Effector memory CD8-positive, alpha-beta T cell (primary cell): ENCODE measurements around the gene CRYBA2.

Experiments
- ATAC-seq: fragments of 150-1000 bp; cut with Tn5 transposase; replicated peaks from 2 replicates; pipeline ENCODE4 v1.10.0; 2021; ENCODE audit warnings: mild to moderate bottlenecking, moderate library complexity
- DNase-seq, 3 experiments: peaks; one replicate each; pipeline ENCODE4 v3.0.0; 2021
- H3K27ac Mint-ChIP-seq, 2 donors: one replicate each; pipeline ENCODE4 v1.8.0; 2022; ENCODE audit warnings: mild to moderate bottlenecking in 2 of 2, mixed read lengths in 2 of 2, moderate library complexity in 2 of 2
- H3K27me3 Mint-ChIP-seq, 2 donors: one replicate each; pipeline ENCODE4 v1.8.0; 2022; ENCODE audit warnings: mixed read lengths in 2 of 2
- H3K36me3 Mint-ChIP-seq: one replicate; pipeline ENCODE4 v1.8.0; 2022; ENCODE audit warnings: mild to moderate bottlenecking, moderate library complexity, mixed read lengths; ENCODE audit not compliant: insufficient read depth
- H3K4me1 Mint-ChIP-seq, 2 donors: one replicate each; pipeline ENCODE4 v1.8.0; 2022; ENCODE audit warnings: low read depth in 2 of 2, mixed read lengths in 2 of 2
- H3K4me3 Mint-ChIP-seq, 2 donors: one replicate each; pipeline ENCODE4 v1.8.0; 2022; ENCODE audit warnings: mild to moderate bottlenecking in 2 of 2, mixed read lengths in 2 of 2, moderate library complexity in 2 of 2
- H3K9me3 Mint-ChIP-seq, 2 donors: one replicate each; pipeline ENCODE4 v1.8.0; 2022; ENCODE audit warnings: mixed read lengths in 2 of 2

The CRYBA2 gene

DNA sequence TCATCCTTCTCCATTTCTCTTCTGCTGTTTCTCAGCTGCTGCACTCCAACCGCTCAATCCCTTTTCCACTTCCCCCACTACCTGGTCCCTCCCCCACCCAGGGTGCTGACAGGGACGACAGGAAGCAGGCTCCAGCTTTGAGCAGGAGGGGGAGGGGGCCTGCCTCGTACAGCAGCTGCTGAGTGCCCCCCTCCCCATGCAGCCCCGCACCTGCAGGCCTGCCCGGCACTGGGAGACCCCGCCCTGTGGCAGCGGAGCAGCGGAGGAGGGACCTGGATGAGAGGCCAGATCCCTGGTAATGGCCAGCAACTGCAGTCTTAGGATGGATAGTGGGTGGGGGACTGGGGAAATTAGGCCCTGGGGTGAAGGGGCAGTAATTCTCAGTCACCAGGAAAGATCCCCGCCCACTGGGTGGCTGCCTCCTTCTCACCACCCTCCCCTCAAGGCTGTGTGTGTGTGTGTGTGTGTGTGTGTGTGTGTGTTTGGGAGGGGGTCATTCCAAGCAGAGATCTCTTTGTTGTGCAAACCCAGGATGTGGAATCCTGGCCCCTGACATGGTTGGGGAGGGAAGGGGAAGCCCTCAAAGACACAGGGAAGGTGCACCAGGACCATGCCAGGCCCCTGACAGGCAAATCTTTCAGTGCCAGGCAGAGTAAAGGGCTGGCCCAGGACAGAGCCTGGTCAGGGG lies 6.8 kb upstream of the CRYBA2 start:
- H3K4me3 Mint-ChIP-seq = no peak overlapping the region
- no peak overlapping the region for H3K27ac Mint-ChIP-seq
- H3K4me1 Mint-ChIP-seq = peaks cover 4 to 16% of the 10 kb centered on the region in 2 donors
- no peaks in the 10 kb centered on the region for H3K9me3 Mint-ChIP-seq
- DNase-seq = no peak
- H3K27me3 Mint-ChIP-seq = peaks cover 81 to 95% of the 10 kb centered on the region in 2 donors
- ATAC-seq = no peak
- H3K36me3 Mint-ChIP-seq = peaks cover 3% of the 10 kb centered on the region

DNA sequence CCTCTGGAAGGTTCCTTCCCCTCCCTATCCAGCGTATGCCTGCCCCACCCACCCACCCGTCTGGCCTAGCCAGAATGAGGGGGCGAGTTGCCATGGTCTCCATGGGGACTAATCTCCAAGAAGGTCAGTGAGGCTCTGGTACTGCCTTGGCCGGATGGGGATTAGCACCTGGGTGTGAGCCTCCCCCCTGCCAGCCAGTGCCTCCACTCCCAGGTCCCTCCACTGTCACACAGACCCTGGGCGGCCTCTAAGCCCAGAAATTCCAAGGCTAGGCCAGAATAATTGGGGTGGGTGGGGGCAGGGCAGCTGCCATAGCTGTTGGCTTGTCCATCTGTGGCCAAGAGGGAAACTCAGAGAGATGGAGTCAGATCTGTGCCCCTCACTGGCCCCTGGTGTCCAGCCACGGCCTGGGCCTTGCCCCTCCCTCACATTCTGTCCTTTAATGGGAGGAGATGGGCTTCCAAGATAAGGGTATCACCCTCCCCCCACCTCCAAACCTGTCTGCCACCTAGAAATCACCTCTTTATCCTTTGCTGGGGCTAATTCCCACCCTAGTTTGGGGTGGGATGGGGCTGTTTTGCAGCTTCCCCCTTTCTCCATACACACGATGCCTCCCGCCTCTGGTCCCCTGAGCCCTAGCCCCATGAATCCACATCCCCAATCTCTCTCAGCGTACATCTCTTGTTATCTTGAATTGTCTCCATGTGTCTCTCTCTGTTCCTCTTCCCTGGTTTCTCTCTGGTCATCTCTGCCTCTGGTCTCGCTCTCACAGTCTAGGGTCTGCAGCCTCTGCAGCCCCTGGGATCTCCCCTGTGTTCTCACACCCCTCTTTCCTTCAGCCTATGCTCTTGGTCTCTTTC lies 6.0 kb upstream of the CRYBA2 start:
- H3K36me3 Mint-ChIP-seq = peaks cover 3% of the 10 kb centered on the region
- H3K4me3 Mint-ChIP-seq = no peak overlapping the region
- no peak for ATAC-seq
- DNase-seq = no peak
- H3K9me3 Mint-ChIP-seq = no peaks in the 10 kb centered on the region
- H3K4me1 Mint-ChIP-seq = peaks cover 5 to 16% of the 10 kb centered on the region in 2 donors
- H3K27ac Mint-ChIP-seq = no peak overlapping the region
- peaks cover 79 to 95% of the 10 kb centered on the region in 2 donors for H3K27me3 Mint-ChIP-seq

DNA sequence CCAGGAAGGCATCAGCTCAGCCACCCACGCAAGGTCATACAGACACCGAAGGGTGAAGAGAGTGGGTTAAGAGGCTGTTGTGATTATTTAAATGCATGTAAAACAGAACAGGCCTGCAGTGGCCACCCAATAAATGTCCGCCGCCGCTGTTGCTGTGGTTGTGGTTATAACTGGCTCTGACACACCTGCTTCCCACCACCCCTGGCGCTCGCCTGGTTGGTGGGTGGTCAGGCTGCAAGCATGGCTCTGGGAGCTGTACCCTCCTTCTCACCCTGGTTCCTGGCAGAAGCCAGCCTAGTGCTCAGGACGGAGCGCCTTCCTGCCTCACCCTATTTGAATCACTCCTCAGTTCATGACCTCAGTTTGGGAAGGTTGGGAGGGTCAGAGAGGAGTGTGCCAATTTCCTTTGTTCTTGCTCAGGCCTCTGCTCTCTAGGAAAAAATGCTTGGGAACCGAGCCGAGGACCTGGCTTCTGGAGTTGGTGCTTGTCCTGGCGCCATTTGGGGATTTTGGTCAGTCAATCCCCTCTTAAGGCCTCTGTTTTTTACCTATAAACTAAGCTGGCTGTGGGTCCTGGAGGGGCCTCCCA lies 5.3 kb upstream of the CRYBA2 start:
- no peaks in the 10 kb centered on the region for H3K36me3 Mint-ChIP-seq
- H3K27ac Mint-ChIP-seq = no peak overlapping the region
- peaks cover 8 to 16% of the 10 kb centered on the region in 2 donors for H3K4me1 Mint-ChIP-seq
- no peaks in the 10 kb centered on the region for H3K9me3 Mint-ChIP-seq
- no peak for ATAC-seq
- no peak for DNase-seq
- peaks cover 76 to 95% of the 10 kb centered on the region in 2 donors for H3K27me3 Mint-ChIP-seq
- no peak overlapping the region for H3K4me3 Mint-ChIP-seq

DNA sequence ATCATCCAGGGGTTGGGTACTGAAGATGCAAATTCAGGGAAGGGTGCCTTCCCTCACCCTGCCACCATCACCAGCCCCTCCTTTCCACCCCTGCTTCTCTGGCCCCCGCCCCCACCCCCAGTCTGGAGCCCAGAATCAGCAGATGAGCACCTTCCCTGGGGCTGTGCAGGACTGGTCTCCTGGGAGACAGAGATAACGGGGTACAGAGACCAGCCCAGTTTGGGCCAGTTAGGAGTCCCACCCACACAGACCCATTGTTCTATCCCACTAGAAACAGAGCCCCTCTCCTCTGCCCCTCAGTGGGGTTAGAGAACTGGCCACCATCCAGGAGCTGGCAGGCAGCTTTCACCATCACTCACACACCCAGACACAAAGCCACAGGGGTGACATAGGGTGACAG lies 4.5 kb upstream of the CRYBA2 start:
- DNase-seq = no peak
- ATAC-seq = no peak
- Mint-ChIP-seq H3K4me1 (peaks cover 7 to 12% of the 10 kb centered on the region in 2 donors), H3K9me3 (no peaks in the 10 kb centered on the region), H3K27me3 (peaks cover 68 to 93% of the 10 kb centered on the region in 2 donors), H3K36me3 (no peaks in the 10 kb centered on the region), H3K27ac (no peak overlapping the region), H3K4me3 (no peak overlapping the region)

DNA sequence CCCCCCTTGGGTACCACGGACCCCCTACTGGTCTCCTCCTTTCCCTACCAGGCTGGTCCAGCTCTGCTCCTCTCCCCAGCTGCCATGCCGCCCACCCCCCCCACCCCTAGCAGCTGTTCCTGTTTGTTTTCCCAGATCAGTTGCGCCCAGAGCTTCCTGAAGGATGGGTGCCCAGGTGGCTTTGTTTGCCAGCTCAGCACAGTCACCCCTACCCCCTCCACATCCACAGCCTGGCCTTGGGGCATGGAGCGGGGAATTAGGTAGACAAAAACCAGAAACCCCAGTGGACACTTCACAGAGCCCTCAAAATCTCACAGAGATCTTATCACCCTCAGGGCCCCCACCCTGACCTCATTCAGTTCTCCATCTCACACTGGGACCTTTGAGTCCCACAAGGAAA lies 3.7 kb upstream of the CRYBA2 start:
- H3K4me1 Mint-ChIP-seq = peaks cover 4 to 7% of the 10 kb centered on the region in 2 donors
- DNase-seq = no peak
- no peak overlapping the region for H3K4me3 Mint-ChIP-seq
- peaks cover 68 to 93% of the 10 kb centered on the region in 2 donors for H3K27me3 Mint-ChIP-seq
- no peaks in the 10 kb centered on the region for H3K9me3 Mint-ChIP-seq
- H3K27ac Mint-ChIP-seq = no peak overlapping the region
- no peak for ATAC-seq
- H3K36me3 Mint-ChIP-seq = no peaks in the 10 kb centered on the region

DNA sequence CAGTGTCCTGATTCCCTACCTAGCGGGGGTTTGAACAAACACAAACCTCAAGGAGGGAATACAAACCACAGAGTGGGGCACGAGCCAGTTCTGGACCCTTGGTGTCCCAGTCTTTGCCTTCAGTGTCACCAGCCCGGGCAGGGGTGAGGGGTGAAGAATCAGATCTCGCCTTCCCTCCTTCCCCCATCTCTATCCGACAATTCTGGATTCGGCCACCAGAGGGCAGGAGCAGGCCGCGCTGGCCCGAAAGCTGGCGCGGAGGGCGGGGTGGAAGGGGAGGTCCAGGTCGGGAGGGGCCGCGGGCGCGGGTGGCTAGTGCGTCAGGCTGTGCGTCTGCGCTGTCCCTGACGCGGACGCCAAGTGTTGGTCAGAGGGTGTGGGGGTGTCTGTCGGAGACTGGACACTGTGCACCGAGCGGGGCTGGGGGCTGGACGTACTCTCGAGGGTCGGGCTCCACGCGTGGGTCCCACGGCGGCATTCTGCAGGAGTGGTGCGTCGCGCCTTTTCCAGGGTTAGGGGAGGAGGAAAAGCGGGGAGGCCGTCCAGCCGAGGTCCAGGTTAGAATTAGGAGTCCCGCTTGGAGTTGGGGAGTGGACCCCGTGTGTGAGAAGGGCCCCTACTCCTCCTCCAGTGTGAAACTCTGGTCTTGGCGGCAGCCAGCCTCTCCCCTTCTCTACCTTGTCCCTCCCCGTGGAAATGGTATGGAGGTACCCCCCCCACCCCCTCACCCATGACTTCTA lies 2.9 kb upstream of the CRYBA2 start:
- H3K36me3 Mint-ChIP-seq = no peaks in the 10 kb centered on the region
- peak overlapping the region; percentile 19 for H3K4me3 Mint-ChIP-seq
- H3K27me3 Mint-ChIP-seq = peaks cover 75 to 97% of the 10 kb centered on the region in 2 donors

DNA sequence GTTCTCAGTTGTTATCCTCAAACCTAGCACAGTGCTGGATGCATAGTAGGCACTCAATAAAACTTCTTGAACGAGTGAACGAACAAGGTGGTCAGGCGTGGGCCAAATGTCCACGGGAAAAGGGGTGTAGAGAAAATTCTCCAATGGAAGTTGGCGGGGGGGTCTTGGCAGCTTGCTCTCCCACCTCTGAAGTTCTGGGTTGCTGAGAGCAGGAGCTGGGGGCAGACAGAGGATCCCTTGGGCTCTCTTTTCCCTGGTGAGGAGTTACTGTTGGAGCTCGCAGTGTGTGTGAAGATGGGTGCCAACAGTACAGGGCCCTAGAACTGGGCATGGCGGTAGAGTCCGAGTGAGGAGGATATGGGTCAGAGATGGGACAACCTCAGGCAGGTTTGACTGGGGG lies 2.3 kb upstream of the CRYBA2 start:
- Mint-ChIP-seq H3K9me3 (no peaks in the 10 kb centered on the region), H3K36me3 (no peaks in the 10 kb centered on the region), H3K27me3 (peaks cover 75 to 98% of the 10 kb centered on the region in 2 donors), H3K4me3 (peak overlapping the region in 1 of 2 donors; percentile 19), H3K4me1 (peaks cover 9% of the 10 kb centered on the region in 2 donors), H3K27ac (no peak overlapping the region)
- DNase-seq = no peak
- no peak for ATAC-seq

More for the DNA sequence above, 2.9 kb upstream of the CRYBA2 start:
- ATAC-seq (peak; percentile 74), DNase-seq (peak; percentile 78 to 80 (median 80))
- no peak overlapping the region for H3K27ac Mint-ChIP-seq
- no peaks in the 10 kb centered on the region for H3K9me3 Mint-ChIP-seq
- peaks cover 7 to 9% of the 10 kb centered on the region in 2 donors for H3K4me1 Mint-ChIP-seq

DNA sequence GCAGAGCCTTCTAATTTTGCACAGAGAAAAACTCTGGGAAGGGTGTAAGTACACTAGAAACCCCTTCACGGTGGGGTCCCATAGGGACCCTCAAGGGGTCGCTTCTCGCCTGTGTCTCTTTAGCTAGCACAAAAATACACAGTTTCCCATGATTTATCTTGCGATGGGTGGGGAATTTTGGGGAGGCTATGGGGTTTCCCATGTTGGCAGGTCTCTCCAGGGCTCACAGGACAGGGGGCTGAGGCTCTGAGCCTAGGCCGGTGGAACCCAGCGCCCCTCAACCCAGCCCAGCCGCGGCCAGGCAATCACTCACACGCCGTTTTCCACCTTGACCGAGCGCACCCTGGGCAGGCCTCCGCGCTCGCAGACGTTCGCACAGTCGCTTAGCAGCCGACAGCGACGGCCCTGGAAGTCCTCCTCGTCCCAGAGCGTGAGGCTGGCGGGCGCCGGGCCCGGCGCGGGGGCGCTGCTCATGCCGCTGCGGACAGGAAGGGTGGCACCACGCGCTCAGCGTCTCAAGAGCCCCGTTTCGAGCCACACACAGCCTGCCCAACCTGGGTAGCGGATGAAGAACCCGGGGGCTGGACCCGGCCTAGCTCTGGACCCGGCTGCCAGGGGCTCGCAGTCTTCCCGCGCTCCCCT lies 398 bp downstream of the CRYBA2 start:
- no peak for DNase-seq

DNA sequence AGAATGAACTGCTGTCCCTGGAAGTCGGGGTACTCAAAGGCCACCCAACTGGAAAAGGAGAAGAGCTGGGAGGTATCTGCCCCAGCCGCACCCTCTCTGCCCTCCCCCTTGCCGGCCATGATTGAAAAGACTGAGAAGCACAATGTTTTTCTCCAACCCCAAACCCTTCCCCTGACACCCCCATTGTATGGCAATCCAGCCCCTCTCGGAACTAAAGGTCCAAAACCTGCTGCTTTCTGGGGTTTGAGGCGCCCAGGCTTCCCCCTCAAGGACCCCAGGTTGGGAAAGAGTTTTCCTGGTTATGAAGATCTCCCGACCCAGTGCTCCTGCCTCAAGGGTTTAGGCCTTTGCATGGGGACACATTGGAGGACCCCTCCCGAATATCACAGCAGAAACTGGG lies 1.0 kb downstream of the CRYBA2 start:
- no peak overlapping the region for H3K4me3 Mint-ChIP-seq

More for the DNA sequence above, 398 bp downstream of the CRYBA2 start:
- H3K27me3 Mint-ChIP-seq = peaks cover 78 to 98% of the 10 kb centered on the region in 2 donors
- no peak overlapping the region for H3K27ac Mint-ChIP-seq
- no peaks in the 10 kb centered on the region for H3K9me3 Mint-ChIP-seq
- peak overlapping the region in 1 of 2 donors; percentile 17 for H3K4me3 Mint-ChIP-seq
- H3K4me1 Mint-ChIP-seq = peaks cover 6 to 9% of the 10 kb centered on the region in 2 donors
- no peaks in the 10 kb centered on the region for H3K36me3 Mint-ChIP-seq
- no peak for ATAC-seq

DNA sequence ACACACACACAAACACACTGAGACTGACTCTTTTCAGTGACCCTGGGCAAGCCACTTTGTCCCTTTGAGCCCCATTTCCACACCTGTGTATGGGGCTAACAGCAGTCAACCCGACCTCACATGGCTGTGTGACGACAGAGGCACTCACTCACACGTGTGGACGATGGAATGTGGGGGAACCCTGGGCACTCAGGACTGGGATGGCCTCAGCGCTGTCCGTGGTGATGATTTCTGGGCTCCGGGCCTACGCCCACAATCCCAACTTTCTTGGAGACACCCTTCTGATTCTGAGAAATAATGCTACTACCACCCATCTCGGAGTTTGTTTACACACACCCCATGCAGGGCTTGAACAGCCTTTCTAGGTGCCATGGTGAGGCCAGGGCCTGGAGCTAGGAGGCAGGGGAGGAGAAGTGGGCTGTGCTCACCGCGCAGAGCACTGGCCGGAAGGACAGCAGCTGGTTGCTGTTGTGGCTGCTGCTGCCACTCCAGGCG lies 1.5 kb downstream of the CRYBA2 start:
- H3K4me3 Mint-ChIP-seq = no peak overlapping the region
- H3K36me3 Mint-ChIP-seq = no peaks in the 10 kb centered on the region
- no peak for ATAC-seq

More for the DNA sequence above, 1.0 kb downstream of the CRYBA2 start:
- ATAC-seq (no peak), DNase-seq (no peak)
- Mint-ChIP-seq H3K4me1 (peaks cover 6 to 9% of the 10 kb centered on the region in 2 donors), H3K36me3 (no peaks in the 10 kb centered on the region), H3K27ac (no peak overlapping the region), H3K9me3 (no peaks in the 10 kb centered on the region), H3K27me3 (peaks cover 76 to 98% of the 10 kb centered on the region in 2 donors)

DNA sequence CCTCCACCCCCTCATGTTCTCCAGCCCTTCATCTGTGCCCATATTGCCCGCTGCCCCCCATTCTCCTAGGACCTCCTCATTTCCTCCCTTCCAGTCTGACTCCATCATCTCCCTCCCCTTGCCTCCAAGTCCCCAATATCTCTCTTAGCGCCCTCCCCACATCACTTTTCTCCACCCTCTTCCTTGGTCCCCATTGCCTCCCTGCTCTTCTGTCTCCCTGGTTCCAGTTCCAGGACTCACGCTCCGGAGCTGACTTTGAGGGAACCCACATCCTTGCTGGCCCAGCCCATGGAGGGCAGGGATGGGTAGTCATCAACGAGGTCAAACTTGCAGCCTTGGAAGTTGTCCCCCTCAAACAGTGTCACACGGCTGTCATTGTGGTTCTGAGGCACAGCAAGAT lies 2.6 kb downstream of the CRYBA2 start:
- Mint-ChIP-seq H3K27ac (no peak overlapping the region), H3K9me3 (no peaks in the 10 kb centered on the region), H3K4me1 (peaks cover 5 to 15% of the 10 kb centered on the region in 2 donors), H3K27me3 (peaks cover 76 to 98% of the 10 kb centered on the region in 2 donors), H3K4me3 (no peak overlapping the region), H3K36me3 (no peaks in the 10 kb centered on the region)
- DNase-seq (no peak), ATAC-seq (no peak)

More for the DNA sequence above, 1.5 kb downstream of the CRYBA2 start:
- Mint-ChIP-seq H3K9me3 (no peaks in the 10 kb centered on the region), H3K4me1 (peaks cover 6 to 9% of the 10 kb centered on the region in 2 donors), H3K27ac (no peak overlapping the region), H3K27me3 (peaks cover 73 to 98% of the 10 kb centered on the region in 2 donors)
- DNase-seq = no peak

DNA sequence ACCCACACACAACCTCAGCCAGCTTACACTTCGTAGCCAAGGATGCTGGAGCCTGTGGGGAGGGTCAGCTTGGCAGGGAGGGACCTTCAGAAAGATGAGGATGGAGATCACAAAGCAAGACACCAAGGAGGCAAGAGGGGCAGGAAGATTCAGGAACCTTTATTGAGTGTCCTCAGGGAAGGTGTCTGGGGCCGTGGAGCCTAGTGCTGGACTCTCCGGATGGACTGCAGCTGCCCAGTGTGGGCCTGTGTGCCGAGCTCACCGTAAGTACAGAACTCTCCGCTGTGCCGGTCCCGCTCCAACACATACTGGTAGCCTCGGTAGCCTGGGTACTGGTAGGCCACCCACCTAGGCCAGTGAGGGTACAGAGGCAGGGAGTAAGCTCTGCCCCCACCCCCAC lies 3.2 kb downstream of the CRYBA2 start:
- Mint-ChIP-seq H3K4me1 (peaks cover 2 to 17% of the 10 kb centered on the region in 2 donors), H3K4me3 (no peak overlapping the region), H3K36me3 (no peaks in the 10 kb centered on the region), H3K27ac (no peak overlapping the region), H3K27me3 (peaks cover 74 to 98% of the 10 kb centered on the region in 2 donors), H3K9me3 (no peaks in the 10 kb centered on the region)
- ATAC-seq (no peak), DNase-seq (no peak)
